Peyer's patch (tissue), 4 donors: ENCODE results near the gene PRPF18.

Source experiments
- POLR2A ChIP-seq, 2 donors: fragments of 450-650 bp; IDR thresholded peaks; one replicate each; pipeline ENCODE4 v1.5.1; 2017; ENCODE audit warnings: antibody characterized with exemption in 2 of 2, mild to moderate bottlenecking in 2 of 2, moderate library complexity in 2 of 2
- TF ChIP-seq, protein P1 (sequence below), 6 experiments: fragments of 450-650 bp in 4 of 6; fragments of 200-600 bp in 2 of 6; sonication (generic) in 1 of 6; IDR thresholded peaks; one replicate each; pipeline ENCODE4 v1.5.1; 2017 to 2019; ENCODE audit warnings: antibody characterized with exemption in 6 of 6, mild to moderate bottlenecking in 3 of 6, moderate library complexity in 1 of 6

DNA sequence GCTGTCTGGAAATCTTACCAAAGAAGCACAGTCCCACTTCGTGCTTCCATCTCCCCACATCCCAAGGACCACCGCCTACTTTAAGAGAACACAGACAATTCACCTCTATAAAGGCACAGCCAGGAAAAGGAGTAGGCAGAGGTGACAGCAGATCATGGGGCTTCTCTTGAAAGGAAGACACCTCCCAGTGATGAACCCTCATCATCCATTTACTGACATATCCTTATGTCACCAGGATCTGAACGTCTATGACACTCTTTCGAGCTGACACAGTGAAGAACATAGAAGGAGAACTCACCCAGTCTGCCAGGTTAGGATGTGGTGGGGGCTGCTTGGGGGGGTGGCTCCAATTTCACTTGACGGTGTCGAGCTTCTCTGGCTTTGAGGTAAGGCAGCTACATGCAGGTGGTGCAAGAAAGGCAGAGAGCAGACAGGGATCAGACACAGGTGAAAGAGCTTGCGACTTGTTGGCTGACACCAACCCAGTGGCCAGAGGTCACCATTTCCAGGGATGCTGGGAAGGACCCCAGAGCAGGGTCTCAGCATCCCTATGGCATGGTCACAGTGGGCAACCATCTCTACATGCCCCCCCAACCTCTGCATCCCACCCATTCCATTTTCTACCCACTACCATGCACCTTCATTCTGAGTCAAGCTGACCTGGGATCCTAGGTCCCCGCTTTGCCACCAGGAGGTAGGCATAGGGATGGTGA is 67.5 kb downstream of the PRPF18 start:
- no peak for TF ChIP-seq POLR2A (IDR thresholded peaks at IDR 0.05)
- TF ChIP-seq, protein P1, sequence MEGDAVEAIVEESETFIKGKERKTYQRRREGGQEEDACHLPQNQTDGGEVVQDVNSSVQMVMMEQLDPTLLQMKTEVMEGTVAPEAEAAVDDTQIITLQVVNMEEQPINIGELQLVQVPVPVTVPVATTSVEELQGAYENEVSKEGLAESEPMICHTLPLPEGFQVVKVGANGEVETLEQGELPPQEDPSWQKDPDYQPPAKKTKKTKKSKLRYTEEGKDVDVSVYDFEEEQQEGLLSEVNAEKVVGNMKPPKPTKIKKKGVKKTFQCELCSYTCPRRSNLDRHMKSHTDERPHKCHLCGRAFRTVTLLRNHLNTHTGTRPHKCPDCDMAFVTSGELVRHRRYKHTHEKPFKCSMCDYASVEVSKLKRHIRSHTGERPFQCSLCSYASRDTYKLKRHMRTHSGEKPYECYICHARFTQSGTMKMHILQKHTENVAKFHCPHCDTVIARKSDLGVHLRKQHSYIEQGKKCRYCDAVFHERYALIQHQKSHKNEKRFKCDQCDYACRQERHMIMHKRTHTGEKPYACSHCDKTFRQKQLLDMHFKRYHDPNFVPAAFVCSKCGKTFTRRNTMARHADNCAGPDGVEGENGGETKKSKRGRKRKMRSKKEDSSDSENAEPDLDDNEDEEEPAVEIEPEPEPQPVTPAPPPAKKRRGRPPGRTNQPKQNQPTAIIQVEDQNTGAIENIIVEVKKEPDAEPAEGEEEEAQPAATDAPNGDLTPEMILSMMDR (IDR thresholded peaks at IDR 0.05), result no peak
